Measurements from ENCODE around the gene AUTS2. TPM values are rescaled to one million over a fixed set of nuclear protein-coding genes. Genes with fewer than 3 reads are reported as not detected.

AUTS2 gene
- total RNA-seq, 1 experiment from 2014 or later = 256 TPM

DNA sequence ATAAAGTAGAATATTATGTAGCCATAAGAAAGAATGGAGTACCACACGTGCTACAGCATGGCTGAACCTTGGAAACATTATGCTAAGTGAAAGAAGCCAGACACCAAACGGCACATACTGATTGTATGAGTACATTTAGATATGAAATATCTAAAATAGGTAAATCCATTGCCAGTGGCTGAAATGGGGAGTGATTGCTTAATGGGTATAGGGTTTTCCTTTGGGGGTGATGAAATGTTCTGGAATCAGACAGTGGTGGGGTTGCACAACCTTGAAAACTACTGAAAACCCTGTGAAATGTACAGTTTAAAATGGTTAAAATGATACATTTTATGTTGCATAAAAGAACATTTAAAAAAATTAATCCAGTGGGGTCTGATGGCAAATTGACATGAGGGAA is 667.9 kb downstream of the AUTS2 start:
- Mint-ChIP-seq H3K9me3 (no peaks in the 10 kb centered on the region), H3K4me3 (no peak overlapping the region), H3K27me3 (ENCODE audit: low read depth) (no peaks in the 10 kb centered on the region), H3K4me1 (peaks cover 35 to 36% of the 10 kb centered on the region in 2 experiments), H3K27ac (no peak overlapping the region), H3K36me3 (ENCODE audit: insufficient read depth in 1 of 3, low read depth in 3 of 3) (no peaks in the 10 kb centered on the region)
- no peak for TF ChIP-seq CTCF (conservative IDR thresholded peaks at IDR 0.05)
- H3K4ac ChIP-seq (ENCODE audit: low read depth, low read length) = no peak overlapping the region
- H2BK15ac ChIP-seq (ENCODE audit: low read depth, low read length) = no peak overlapping the region
- H4K91ac ChIP-seq (ENCODE audit: insufficient read length, low read depth, low read length) = no peak overlapping the region
- H2BK20ac ChIP-seq (ENCODE audit: low read depth, low read length, poor library complexity, severe bottlenecking) = no peak overlapping the region
- no peaks in the 10 kb centered on the region for H3K27me3 ChIP-seq (ENCODE audit: insufficient read depth, low read length)
- no peak for DNase-seq
- no peak overlapping the region for H3K14ac ChIP-seq (ENCODE audit: insufficient read depth, low read length)
- no peak overlapping the region for H3K56ac ChIP-seq (ENCODE audit: insufficient read length, low read depth, low read length)
- no peak overlapping the region for H3K23ac ChIP-seq (ENCODE audit: insufficient read length, low read depth, low read length)
- H3K4me2 ChIP-seq (ENCODE audit: insufficient read depth, insufficient read length, low read length) = no peak overlapping the region
- no peak overlapping the region for H4K8ac ChIP-seq (replicated peaks; ENCODE audit: insufficient read length, low read depth, low read length)
- no peaks in the 10 kb centered on the region for H3K9me3 ChIP-seq (ENCODE audit: control insufficient read depth, low read depth, low read length)
- H3K79me2 ChIP-seq (ENCODE audit: insufficient read depth, low read length) = no peaks in the 10 kb centered on the region
- peaks cover 14% of the 10 kb centered on the region; the same call in 1 of the 2 replicates for H3K4me1 ChIP-seq (ENCODE audit: insufficient read depth, low read length)
- no peak overlapping the region for H2BK12ac ChIP-seq (ENCODE audit: insufficient read length, low read depth, low read length)
- H2BK120ac ChIP-seq (ENCODE audit: low read depth, low read length, poor library complexity, severe bottlenecking) = no peak overlapping the region
- no peaks in the 10 kb centered on the region for H3K79me1 ChIP-seq (ENCODE audit: insufficient read depth, low read depth, low read length, poor library complexity, severe bottlenecking)
- no peak overlapping the region for H2BK5ac ChIP-seq (ENCODE audit: insufficient read length, low read length)
- no peak overlapping the region for H4K5ac ChIP-seq (ENCODE audit: insufficient read length, low read depth, low read length)
- no peak overlapping the region for H3T11ph ChIP-seq (ENCODE audit: low read length)
- no peak overlapping the region for H3K18ac ChIP-seq (ENCODE audit: insufficient read length, low read depth, low read length)
- H2AK5ac ChIP-seq (ENCODE audit: insufficient read length, low read length) = no peak overlapping the region
- no peaks in the 10 kb centered on the region for H3K23me2 ChIP-seq (ENCODE audit: insufficient read length, low read depth, low read length, poor library complexity, severe bottlenecking)
- no peaks in the 10 kb centered on the region for H4K20me1 ChIP-seq (ENCODE audit: control insufficient read depth, insufficient read depth, insufficient read length)
- H2AFZ ChIP-seq (ENCODE audit: low read length) = no peak overlapping the region
- no CpG with 5 or more reads among the region's 2 CpGs for WGBS (ENCODE audit: extremely low coverage, insufficient read length, low lambda C conversion rate)
- H3K27ac ChIP-seq (ENCODE audit: insufficient read length, low read depth, low read length) = no peak overlapping the region
- no peak overlapping the region for H3K9ac ChIP-seq (ENCODE audit: extremely low read depth, insufficient read length, low read length)

Data from H9 (cell line).